SK-N-SH (cell line): ENCODE measurements around the gene SPAG9.

ENCODE experiments used
- ELF1 ChIP-seq: IDR thresholded peaks from 2 replicates; pipeline ENCODE4 v1.4.0; 2012
- POLR2AphosphoS5 ChIP-seq: IDR thresholded peaks from 2 replicates; pipeline ENCODE4 v1.6.1; 2012; ENCODE audit warnings: low read depth, low read length

DNA sequence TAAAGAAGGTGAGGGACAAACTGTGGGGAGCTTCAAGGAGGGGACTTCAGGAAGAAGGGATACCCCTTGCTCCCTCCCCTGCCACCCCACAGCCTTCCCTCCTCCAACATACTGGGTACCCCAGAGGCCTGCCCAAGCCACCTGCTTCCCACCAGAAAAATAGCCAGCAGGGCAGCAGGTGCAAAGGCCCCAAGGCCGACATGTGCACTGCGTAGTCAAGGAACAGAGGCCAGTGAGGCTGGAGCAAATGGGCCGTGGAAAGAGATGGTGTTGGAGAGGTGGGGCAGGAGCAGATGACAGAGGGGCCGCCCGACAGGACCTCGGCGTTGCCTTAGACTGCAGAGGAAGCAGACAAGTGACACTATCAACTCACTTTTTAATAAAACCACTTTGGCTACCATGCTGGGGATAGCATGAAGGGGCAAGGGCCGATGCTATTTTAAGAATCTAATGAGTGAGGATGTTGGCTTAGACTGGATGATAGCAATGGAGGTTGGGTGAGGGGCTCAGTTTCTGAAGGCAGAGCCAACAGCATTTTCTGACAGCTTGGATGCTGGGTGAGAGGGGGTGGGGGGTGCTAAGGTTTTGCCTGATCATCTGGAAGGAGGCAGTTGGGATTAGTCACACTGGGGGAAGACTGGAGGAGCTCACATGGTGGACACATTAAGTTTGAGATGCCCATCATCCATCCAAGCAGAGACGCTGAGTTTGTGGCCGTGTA is 181.7 kb downstream of the SPAG9 start:
- TF ChIP-seq POLR2AphosphoS5 (no peak), ELF1 (no peak)
